ENCODE data around the gene PODXL. TPM values are rescaled to one million over a fixed set of nuclear protein-coding genes. Genes with fewer than 3 reads are reported as not detected.

The PODXL gene
- total RNA-seq, 1 experiment from 2014 or later: 32.3 TPM

DNA sequence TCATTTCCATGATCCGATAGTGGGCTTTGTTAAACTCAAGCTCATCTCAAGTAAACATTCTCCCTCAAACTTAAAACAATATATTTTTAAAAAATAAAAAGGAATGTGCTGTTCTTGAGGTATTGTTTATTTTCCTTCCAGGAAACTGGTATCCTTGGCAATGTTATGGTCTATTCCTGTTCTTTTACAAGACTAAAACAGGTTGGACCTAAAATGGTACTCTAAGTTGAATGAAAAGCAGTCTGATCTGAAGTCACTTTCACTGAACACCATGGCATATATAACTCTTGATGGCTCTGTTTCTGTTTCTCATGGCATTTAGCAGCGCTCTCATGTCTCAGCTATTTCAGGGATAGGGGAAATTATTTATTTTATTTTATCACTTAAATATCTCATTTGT, 70.1 kb downstream of the PODXL start:
- POLR2A ChIA-PET: no interaction called here
- no TSS peak for BruUV-seq (replicated peaks)

DNA sequence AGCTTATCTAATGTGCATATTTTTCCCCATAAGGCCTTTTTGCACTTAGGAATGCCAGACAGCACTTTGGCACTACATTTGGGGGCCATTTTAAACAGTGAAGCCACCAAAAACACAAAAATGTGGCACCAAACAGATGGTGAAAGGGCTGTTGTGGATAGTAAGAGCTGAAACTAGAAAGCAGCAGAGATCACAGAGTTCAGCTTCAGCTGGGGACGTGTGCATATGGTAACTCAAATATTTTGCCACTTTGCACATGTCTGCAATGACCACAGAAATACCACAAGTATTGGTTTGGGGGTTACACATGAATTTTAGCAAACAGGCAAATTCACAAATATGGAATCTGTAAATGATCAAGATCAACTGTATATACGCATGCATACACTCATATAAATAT, 72.8 kb downstream of the PODXL start:
- intact Hi-C loops (cut with micrococcal nuclease; ENCODE audit: unreplicated experiment) (no loop called here), in situ Hi-C loops (cut with HindIII; ENCODE audit: low pct_unique_long_range_greater_than_20kb, low sequenced_read_pairs) (no loop called here)
- Histone ChIP-seq H3K9me3 (ENCODE audit: control insufficient read depth, insufficient read depth, low read depth, low read length) (no peaks in the 10 kb centered on the region), H3K4me1 (ENCODE audit: control insufficient read depth, insufficient read depth, low read length) (no peaks in the 10 kb centered on the region), H3K36me3 (ENCODE audit: control insufficient read depth, insufficient read depth, low read length) (peaks cover 10% of the 10 kb centered on the region; the same call in 1 of the 2 replicates), H3K27me3 (ENCODE audit: control insufficient read depth, insufficient read depth, low read length) (no peaks in the 10 kb centered on the region), H3K4me3 (ENCODE audit: low read depth in 2 of 2, low read length in 2 of 2) (no peak overlapping the region), H3K27ac (ENCODE audit: low read length) (no peak overlapping the region)
- DNase-seq (ENCODE audit: low read depth, low spot score) (no peak), ATAC-seq (no peak)
- BruUV-seq (replicated peaks): no TSS peak
- TF ChIP-seq, protein P1, sequence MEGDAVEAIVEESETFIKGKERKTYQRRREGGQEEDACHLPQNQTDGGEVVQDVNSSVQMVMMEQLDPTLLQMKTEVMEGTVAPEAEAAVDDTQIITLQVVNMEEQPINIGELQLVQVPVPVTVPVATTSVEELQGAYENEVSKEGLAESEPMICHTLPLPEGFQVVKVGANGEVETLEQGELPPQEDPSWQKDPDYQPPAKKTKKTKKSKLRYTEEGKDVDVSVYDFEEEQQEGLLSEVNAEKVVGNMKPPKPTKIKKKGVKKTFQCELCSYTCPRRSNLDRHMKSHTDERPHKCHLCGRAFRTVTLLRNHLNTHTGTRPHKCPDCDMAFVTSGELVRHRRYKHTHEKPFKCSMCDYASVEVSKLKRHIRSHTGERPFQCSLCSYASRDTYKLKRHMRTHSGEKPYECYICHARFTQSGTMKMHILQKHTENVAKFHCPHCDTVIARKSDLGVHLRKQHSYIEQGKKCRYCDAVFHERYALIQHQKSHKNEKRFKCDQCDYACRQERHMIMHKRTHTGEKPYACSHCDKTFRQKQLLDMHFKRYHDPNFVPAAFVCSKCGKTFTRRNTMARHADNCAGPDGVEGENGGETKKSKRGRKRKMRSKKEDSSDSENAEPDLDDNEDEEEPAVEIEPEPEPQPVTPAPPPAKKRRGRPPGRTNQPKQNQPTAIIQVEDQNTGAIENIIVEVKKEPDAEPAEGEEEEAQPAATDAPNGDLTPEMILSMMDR (IDR thresholded peaks at IDR 0.05): no peak
- no peak for TF ChIP-seq POLR2AphosphoS5 (IDR thresholded peaks at IDR 0.05; ENCODE audit: low read depth, low read length)
- TF ChIP-seq SIN3A (IDR thresholded peaks at IDR 0.05; ENCODE audit: borderline replicate concordance, insufficient read depth, low read depth, low read length): no peak
- no peak for TF ChIP-seq TCF7L2 (IDR thresholded peaks at IDR 0.05; ENCODE audit: low read depth, low read length)
- TF ChIP-seq, protein P2, sequence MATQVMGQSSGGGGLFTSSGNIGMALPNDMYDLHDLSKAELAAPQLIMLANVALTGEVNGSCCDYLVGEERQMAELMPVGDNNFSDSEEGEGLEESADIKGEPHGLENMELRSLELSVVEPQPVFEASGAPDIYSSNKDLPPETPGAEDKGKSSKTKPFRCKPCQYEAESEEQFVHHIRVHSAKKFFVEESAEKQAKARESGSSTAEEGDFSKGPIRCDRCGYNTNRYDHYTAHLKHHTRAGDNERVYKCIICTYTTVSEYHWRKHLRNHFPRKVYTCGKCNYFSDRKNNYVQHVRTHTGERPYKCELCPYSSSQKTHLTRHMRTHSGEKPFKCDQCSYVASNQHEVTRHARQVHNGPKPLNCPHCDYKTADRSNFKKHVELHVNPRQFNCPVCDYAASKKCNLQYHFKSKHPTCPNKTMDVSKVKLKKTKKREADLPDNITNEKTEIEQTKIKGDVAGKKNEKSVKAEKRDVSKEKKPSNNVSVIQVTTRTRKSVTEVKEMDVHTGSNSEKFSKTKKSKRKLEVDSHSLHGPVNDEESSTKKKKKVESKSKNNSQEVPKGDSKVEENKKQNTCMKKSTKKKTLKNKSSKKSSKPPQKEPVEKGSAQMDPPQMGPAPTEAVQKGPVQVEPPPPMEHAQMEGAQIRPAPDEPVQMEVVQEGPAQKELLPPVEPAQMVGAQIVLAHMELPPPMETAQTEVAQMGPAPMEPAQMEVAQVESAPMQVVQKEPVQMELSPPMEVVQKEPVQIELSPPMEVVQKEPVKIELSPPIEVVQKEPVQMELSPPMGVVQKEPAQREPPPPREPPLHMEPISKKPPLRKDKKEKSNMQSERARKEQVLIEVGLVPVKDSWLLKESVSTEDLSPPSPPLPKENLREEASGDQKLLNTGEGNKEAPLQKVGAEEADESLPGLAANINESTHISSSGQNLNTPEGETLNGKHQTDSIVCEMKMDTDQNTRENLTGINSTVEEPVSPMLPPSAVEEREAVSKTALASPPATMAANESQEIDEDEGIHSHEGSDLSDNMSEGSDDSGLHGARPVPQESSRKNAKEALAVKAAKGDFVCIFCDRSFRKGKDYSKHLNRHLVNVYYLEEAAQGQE (IDR thresholded peaks at IDR 0.05; ENCODE audit: insufficient read depth in 1 of 2, low read depth in 2 of 2, low read length in 1 of 2): no peak
- POLR2A ChIA-PET: no interaction called here
- CTCF ChIA-PET: no interaction called here

More for the DNA sequence above, 70.1 kb downstream of the PODXL start:
- Histone ChIP-seq H3K4me1 (ENCODE audit: control insufficient read depth, insufficient read depth, low read length) (no peaks in the 10 kb centered on the region), H3K9me3 (ENCODE audit: control insufficient read depth, insufficient read depth, low read depth, low read length) (no peaks in the 10 kb centered on the region), H3K36me3 (ENCODE audit: control insufficient read depth, insufficient read depth, low read length) (peaks cover 11% of the 10 kb centered on the region), H3K27ac (ENCODE audit: low read length) (no peak overlapping the region), H3K27me3 (ENCODE audit: control insufficient read depth, insufficient read depth, low read length) (no peaks in the 10 kb centered on the region), H3K4me3 (ENCODE audit: low read depth in 2 of 2, low read length in 2 of 2) (no peak overlapping the region)
- TF ChIP-seq, protein P1 (IDR thresholded peaks at IDR 0.05): no peak
- TF ChIP-seq, protein P2 (IDR thresholded peaks at IDR 0.05; ENCODE audit: insufficient read depth in 1 of 2, low read depth in 2 of 2, low read length in 1 of 2): no peak
- no peak for TF ChIP-seq SIN3A (IDR thresholded peaks at IDR 0.05; ENCODE audit: borderline replicate concordance, insufficient read depth, low read depth, low read length)
- no peak for TF ChIP-seq TCF7L2 (IDR thresholded peaks at IDR 0.05; ENCODE audit: low read depth, low read length)
- TF ChIP-seq POLR2AphosphoS5 (IDR thresholded peaks at IDR 0.05; ENCODE audit: low read depth, low read length): no peak
- CTCF ChIA-PET: no interaction called here
- intact Hi-C loops (cut with micrococcal nuclease; ENCODE audit: unreplicated experiment) (no loop called here), in situ Hi-C loops (cut with HindIII; ENCODE audit: low pct_unique_long_range_greater_than_20kb, low sequenced_read_pairs) (no loop called here)
- DNase-seq (ENCODE audit: low read depth, low spot score): no peak
- ATAC-seq: no peak
